Heart left ventricle (tissue), 16 donors: ENCODE results near the gene C3AR1. TPM values are rescaled to one million over a fixed set of nuclear protein-coding genes. Genes with fewer than 3 reads are reported as not detected.
A peak's percentile ranks its signal among the peaks of the same experiment; 100 is the strongest.
"Not testable (repeated sequence)": the region's sequence is repeated elsewhere in the genome, so short reads cannot be mapped to it uniquely, and the experiment has no call there.

Source experiments
- ATAC-seq, 4 donors: fragments of 200-7000 bp; cut with Tn5 transposase; one replicate each; pipeline ENCODE4 v1.9.1; 2020 to 2022; ENCODE audit warnings: moderate library complexity in 4 of 4, mild to moderate bottlenecking in 3 of 4, moderate number of reproducible peaks in 1 of 4
- DNase-seq, 5 donors: peaks; one replicate each; pipeline ENCODE4 v3.0.0-alpha.2; 2020
- H3K27ac ChIP-seq, 12 donors: fragments of 200-600 bp; sonication (generic) in 4 of 12; one replicate each; pipeline versions ENCODE4 v1.5.0 to v1.8.0; 2016 to 2022; ENCODE audit warnings: mild to moderate bottlenecking in 2 of 12
- H3K27me3 ChIP-seq, 9 donors: fragments of 200-600 bp; sonication (generic) in 2 of 9; one replicate each; pipeline versions ENCODE4 v1.5.1 to v1.8.0; 2016 to 2022; ENCODE audit warnings: mild to moderate bottlenecking in 3 of 9
- H3K36me3 ChIP-seq, 9 donors: fragments of 200-600 bp; sonication (generic) in 2 of 9; one replicate each; pipeline versions ENCODE4 v1.5.0 to v1.8.0; 2018 to 2022; ENCODE audit warnings: mild to moderate bottlenecking in 2 of 9
- H3K4me1 ChIP-seq, 12 donors: fragments of 200-600 bp; sonication (generic) in 4 of 12; one replicate each; pipeline versions ENCODE4 v1.5.0 to v1.8.0; 2016 to 2022; ENCODE audit warnings: mild to moderate bottlenecking in 3 of 12
- H3K4me3 ChIP-seq, 12 donors: fragments of 200-600 bp; sonication (generic) in 4 of 12; one replicate each; pipeline versions ENCODE4 v1.5.0 to v1.8.0; 2017 to 2022; ENCODE audit warnings: mild to moderate bottlenecking in 9 of 12, moderate library complexity in 4 of 12
- H3K9me3 ChIP-seq, 12 donors: fragments of 200-600 bp; sonication (generic) in 4 of 12; one replicate each; pipeline versions ENCODE4 v1.5.0 to v1.8.0; 2016 to 2022; ENCODE audit warnings: mild to moderate bottlenecking in 1 of 12
- POLR2A ChIP-seq, 2 donors: fragments of 450-650 bp; IDR thresholded peaks; one replicate each; pipeline ENCODE4 v1.6.1; 2017; ENCODE audit warnings: antibody characterized with exemption in 2 of 2, mild to moderate bottlenecking in 2 of 2, moderate library complexity in 2 of 2
- whole genome bisulfite sequencing, 4 donors: extraction: QIAGEN DNeasy Blood & Tissue Kit in 2 of 4; methylation state at CpG; one replicate each; pipeline versions ENCODE4 v1.1.5 to v1.1.7; 2013 to 2018; 5-methylcytosine and 5-hydroxymethylcytosine counted together
- intact Hi-C, 10 donors: fragments of 100-400 bp; cut with DNase I; formaldehyde crosslinking; loops; one replicate each; pipeline versions ENCODE4 v1.11.1 to v1.14.2; 2022
- polyA plus RNA-seq, 2 donors: library from polyadenylated mRNA; stranded (reverse); fragments of 200-250 nt; gene quantifications; one replicate each; pipeline ENCODE4 v1.2.3, GENCODE V29; 2013
- total RNA-seq, 9 donors: library from RNA; depleted of rRNA in 2 of 9; stranded (reverse); fragments of >200 nt in 2 of 9; fragmentation: NEBNext Ultra II Directional in 3 of 9; extraction: Animal tissue kit (Norgen Biotek cat#: 25700) in 3 of 9; gene quantifications; one replicate each; pipeline versions ENCODE4 v1.1.0 to v1.2.4, GENCODE V29; 2016 to 2023
- TF ChIP-seq, protein P1 (sequence below), 12 donors: fragments of 200-600 bp; sonication (generic) in 4 of 12; IDR thresholded peaks; one replicate each; pipeline versions ENCODE4 v1.5.0 to v1.8.0; 2018 to 2022; ENCODE audit warnings: antibody characterized with exemption in 12 of 12, mild to moderate bottlenecking in 5 of 12
- donor health status: ischemic (EF 13 %, LVEDD 7.1; RV severe dilation, severe dysfunction).
- donor health status: healthy with polysubstance abuse.
- donor health status: DM: no; HTN: yes; CAD: no.
- donor health status: DM: no; HTN: no; CAD: no.
- donor health status: ischemic (EF 25% LVEDD 6.9; RV normal size, moderate dysfunction).
- donor health status: ischemic (EF 25% LVEDD 5.7; RV mildly dilated, moderate dysfunction).
- donor health status: healthy.
- donor health status: DM: yes; HTN: yes; CAD: no.
- donor health status: ischemic (EF 35%, LVEDD 5.7; RV mildly dilated, moderate dysfunction).
- donor health status: nonischemic (EF 11% LVEDD 7.7; RV severe dilation, severe dysfunction).
- donor health status: DM: yes; HTN: yes; CAD: no.
- donor health status: PGD.
- donor health status: ischemic (EF 29% LVEDD 5.4; RV normal size, mild dysfunction).
- donor health status: nonischemic (EF 23%, LVEDD 6.1; RV moderate dilation, normal function).

Gene C3AR1
- total and polyA plus RNA-seq, 11 donors, result 1.4 to 49.3 (median 3.7) TPM

DNA sequence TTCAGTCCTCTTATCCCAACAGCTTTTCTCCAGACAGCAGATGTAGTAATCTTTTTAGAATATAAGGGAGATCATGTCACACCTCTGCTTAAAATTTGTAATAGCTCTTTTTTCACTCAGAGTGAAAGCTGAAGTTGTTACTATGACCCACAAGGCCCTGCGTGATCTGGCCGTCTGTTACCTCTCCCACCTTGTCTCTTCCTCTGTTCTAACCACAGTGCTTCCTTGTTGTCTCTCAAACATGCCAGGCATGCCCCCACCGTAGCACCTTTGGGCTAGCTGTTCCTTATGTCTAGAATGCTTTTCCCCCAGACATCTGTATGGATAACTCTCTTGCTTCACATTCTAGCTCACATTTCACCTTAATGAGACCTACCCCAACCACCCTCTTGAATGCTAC is 22.4 kb upstream of the C3AR1 start:
- Histone ChIP-seq H3K4me3 (no peak overlapping the region), H3K36me3 (peaks cover 0 to 64% (median 48%) of the 10 kb centered on the region in 9 donors), H3K4me1 (peaks cover 0 to 38% (median 9%) of the 10 kb centered on the region in 12 donors), H3K27ac (peak overlapping the region in 1 of 12 donors; percentile 47), H3K27me3 (no peaks in the 10 kb centered on the region), H3K9me3 (no peaks in the 10 kb centered on the region)
- no peak for DNase-seq
- intact Hi-C loops, result loop anchor here in 3 of 10 donors (10.0 kb wide), 3 partner anchors 54 to 154 kb away; partner anchors contain the start of genes FOXJ2 (in 1 of the 3) and SLC2A3 (in 1 of the 3)
- ATAC-seq, result no peak
- TF ChIP-seq, protein P1, sequence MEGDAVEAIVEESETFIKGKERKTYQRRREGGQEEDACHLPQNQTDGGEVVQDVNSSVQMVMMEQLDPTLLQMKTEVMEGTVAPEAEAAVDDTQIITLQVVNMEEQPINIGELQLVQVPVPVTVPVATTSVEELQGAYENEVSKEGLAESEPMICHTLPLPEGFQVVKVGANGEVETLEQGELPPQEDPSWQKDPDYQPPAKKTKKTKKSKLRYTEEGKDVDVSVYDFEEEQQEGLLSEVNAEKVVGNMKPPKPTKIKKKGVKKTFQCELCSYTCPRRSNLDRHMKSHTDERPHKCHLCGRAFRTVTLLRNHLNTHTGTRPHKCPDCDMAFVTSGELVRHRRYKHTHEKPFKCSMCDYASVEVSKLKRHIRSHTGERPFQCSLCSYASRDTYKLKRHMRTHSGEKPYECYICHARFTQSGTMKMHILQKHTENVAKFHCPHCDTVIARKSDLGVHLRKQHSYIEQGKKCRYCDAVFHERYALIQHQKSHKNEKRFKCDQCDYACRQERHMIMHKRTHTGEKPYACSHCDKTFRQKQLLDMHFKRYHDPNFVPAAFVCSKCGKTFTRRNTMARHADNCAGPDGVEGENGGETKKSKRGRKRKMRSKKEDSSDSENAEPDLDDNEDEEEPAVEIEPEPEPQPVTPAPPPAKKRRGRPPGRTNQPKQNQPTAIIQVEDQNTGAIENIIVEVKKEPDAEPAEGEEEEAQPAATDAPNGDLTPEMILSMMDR (IDR thresholded peaks at IDR 0.05), result no peak
- no peak for TF ChIP-seq POLR2A (IDR thresholded peaks at IDR 0.05)
- WGBS, 4 donors, result 63 to 81% (median 67%) methylated on average over 3 of the region's 3 CpGs

DNA sequence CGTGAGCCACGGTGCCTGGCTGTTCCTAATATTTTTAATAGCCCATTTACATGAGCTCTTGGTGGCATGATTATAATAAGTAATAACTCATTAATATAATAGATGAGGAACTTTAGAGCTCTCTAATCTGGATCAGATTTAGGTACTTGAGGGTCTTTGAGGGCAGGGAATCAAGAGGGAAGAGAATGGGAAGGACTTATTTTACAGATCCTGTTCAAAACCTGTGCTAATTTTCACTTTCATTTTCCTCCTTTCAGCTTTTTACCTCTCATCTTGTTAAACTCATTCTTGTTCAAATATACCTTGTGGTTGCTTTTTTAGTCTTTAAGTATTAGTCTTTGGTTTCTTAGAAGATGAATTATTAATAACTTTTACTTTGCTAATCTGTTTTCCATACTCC is 21.5 kb upstream of the C3AR1 start:
- H3K9me3 ChIP-seq, result no peaks in the 10 kb centered on the region
- TF ChIP-seq POLR2A (IDR thresholded peaks at IDR 0.05), result no peak
- TF ChIP-seq, protein P1 (IDR thresholded peaks at IDR 0.05), result no peak
- H3K4me3 ChIP-seq, result no peak overlapping the region
- DNase-seq (no peak), ATAC-seq (no peak)
- 88 to 93% (median 91%) methylated on average over 2 of the region's 2 CpGs for WGBS, 4 donors
- intact Hi-C loops, result loop anchor here in 3 of 10 donors (10.0 kb wide), 3 partner anchors 53 to 153 kb away; partner anchors contain the start of genes FOXJ2 (in 1 of the 3) and SLC2A3 (in 1 of the 3)
- peak overlapping the region in 1 of 12 donors; percentile 47 for H3K27ac ChIP-seq
- H3K36me3 ChIP-seq, result peaks cover 0 to 55% (median 39%) of the 10 kb centered on the region in 9 donors
- H3K27me3 ChIP-seq, result no peaks in the 10 kb centered on the region
- peaks cover 0 to 46% (median 16%) of the 10 kb centered on the region in 12 donors for H3K4me1 ChIP-seq

DNA sequence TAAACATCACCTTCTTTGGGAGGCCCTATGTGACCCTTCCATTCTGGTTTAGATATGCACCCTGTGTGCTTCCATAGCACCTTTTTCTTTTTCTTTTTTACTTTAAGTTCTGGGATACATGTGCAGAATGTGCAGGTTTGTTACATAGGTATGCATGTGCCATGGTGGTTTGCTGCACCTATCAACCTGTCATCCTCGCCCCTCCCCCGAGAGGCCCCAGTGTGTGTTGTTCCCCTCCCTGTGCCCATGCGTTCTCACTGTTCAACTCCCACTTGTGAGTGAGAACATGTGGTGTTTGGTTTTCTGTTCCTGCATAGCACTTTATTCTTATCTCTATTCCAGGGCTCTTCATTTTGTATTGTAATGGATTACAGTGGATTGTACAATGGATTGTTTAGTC is 18.2 kb upstream of the C3AR1 start:
- H3K27me3 ChIP-seq, H3K27ac ChIP-seq, H3K4me3 ChIP-seq, DNase-seq, H3K9me3 ChIP-seq, ATAC-seq: not testable (repeated sequence)
- intact Hi-C loops, result loop anchor here in 8 of 10 donors (5.0 to 10.0 kb wide), 6 partner anchors 37 to 150 kb away; partner anchors contain the start of genes FOXJ2 (in 3 of the 8) and SLC2A3 (in 1 of the 8)
- peaks cover 0 to 66% (median 22%) of the 10 kb centered on the region in 12 donors for H3K4me1 ChIP-seq
- H3K36me3 ChIP-seq, result peaks cover 0 to 22% (median 6%) of the 10 kb centered on the region in 9 donors
- WGBS, 4 donors, result 43 to 53% (median 50%) methylated on average over 3 of the region's 3 CpGs

DNA sequence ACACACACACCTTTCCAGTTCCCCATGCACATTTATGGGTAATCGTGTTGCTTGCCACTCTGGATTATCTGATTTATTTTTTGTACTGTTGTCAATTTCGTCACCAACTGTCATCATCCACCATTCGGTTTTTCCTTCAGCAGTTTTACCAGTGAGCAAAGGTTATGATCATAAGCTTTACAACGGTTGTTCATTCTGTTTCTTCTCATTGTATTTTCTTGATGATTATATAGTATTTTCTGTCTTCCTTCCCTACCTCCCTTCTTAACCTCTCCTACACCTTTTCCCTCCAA is 16.6 kb upstream of the C3AR1 start:
- Histone ChIP-seq H3K27me3 (no peaks in the 10 kb centered on the region), H3K27ac (peak overlapping the region in 5 of 12 donors; percentile 90 to 99 (median 91)), H3K36me3 (peaks cover 0 to 10% (median 0%) of the 10 kb centered on the region in 9 donors), H3K9me3 (no peaks in the 10 kb centered on the region), H3K4me3 (peak overlapping the region; percentile 68 to 96 (median 82)), H3K4me1 (peaks cover 0 to 50% (median 22%) of the 10 kb centered on the region in 12 donors)
- intact Hi-C loops, result loop anchor here (2.0 to 10.0 kb wide), 8 partner anchors 35 to 152 kb away; partner anchors contain the start of genes FOXJ2 (in 4 of the 10) and SLC2A3 (in 1 of the 10)
- no peak for ATAC-seq
- TF ChIP-seq, protein P1 (IDR thresholded peaks at IDR 0.05), result no peak
- no peak for TF ChIP-seq POLR2A (IDR thresholded peaks at IDR 0.05)
- no peak for DNase-seq
- WGBS, 4 donors, result 2 to 6% (median 4%) methylated on average over 4 of the region's 4 CpGs
